ENCODE data around the gene MSI1. TPM values are rescaled to one million over a fixed set of nuclear protein-coding genes. Genes with fewer than 3 reads are reported as not detected.

MSI1 gene
- polyA plus RNA-seq, 2 of the 4 experiments (the other 2 are of a cell fraction): 0.72 to 1.9 TPM

DNA sequence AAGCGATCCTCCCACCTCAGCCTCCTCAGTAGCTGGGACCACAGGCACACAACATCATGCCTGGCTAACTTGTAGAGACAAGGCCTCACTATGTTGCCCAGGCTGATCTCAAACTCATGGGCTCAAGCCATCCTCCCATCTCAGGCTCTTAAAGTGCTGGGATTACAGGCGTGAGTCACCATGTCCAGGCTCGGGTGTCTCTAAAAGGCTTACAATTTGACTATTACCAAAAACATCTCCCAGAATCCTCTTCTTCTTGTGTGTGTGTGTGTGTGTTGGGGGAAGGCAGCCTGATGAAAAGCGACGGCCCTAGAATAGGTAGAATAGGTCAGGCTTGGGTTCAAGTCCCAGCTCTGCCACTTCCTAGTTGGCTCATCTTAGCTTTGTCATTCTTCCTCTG, 16.8 kb downstream of the MSI1 start:
- ATAC-seq (peak in 1 of 2 experiments; percentile 39; a peak in 3 of 6 replicates), DNase-seq (ENCODE audit: low read depth in 1 of 2, low spot score in 1 of 2) (peak in 1 of 2 experiments; percentile 64), FAIRE-seq (no peak)
- TF ChIP-seq FOSL2 (IDR thresholded peaks at IDR 0.05) (no peak), FOSL2 (CRISPR knock-in tag; IDR thresholded peaks at IDR 0.05) (peak; percentile 70), EP300 (IDR thresholded peaks at IDR 0.05) (no peak)
- TF ChIP-seq, protein P1, sequence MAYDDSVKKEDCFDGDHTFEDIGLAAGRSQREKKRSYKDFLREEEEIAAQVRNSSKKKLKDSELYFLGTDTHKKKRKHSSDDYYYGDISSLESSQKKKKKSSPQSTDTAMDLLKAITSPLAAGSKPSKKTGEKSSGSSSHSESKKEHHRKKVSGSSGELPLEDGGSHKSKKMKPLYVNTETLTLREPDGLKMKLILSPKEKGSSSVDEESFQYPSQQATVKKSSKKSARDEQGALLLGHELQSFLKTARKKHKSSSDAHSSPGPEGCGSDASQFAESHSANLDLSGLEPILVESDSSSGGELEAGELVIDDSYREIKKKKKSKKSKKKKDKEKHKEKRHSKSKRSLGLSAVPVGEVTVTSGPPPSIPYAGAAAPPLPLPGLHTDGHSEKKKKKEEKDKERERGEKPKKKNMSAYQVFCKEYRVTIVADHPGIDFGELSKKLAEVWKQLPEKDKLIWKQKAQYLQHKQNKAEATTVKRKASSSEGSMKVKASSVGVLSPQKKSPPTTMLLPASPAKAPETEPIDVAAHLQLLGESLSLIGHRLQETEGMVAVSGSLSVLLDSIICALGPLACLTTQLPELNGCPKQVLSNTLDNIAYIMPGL (CRISPR knock-in tag; IDR thresholded peaks at IDR 0.05; ENCODE audit: borderline replicate concordance): no peak
- H3K27ac ChIP-seq: peak overlapping the region in 1 of 2 experiments; percentile 10; a peak in 2 of 6 replicates
- no peaks in the 10 kb centered on the region for H3K9me3 ChIP-seq
- WGBS (ENCODE audit: missing lambda C conversion rate): 30% methylated on average over 5 of the region's 5 CpGs
- peaks cover 25% of the 10 kb centered on the region for H3K4me1 ChIP-seq
- H3K4me3 ChIP-seq: no peak overlapping the region
- H3K4me2 ChIP-seq: peak overlapping the region; percentile 19; the same call in 1 of the 3 replicates
- POLR2A ChIA-PET: interaction anchor here (1.1 kb wide), 1 partner anchor 229 kb away, joined by 8 read pairs; the partner anchor contains the start of gene POP5
- CTCF ChIA-PET: interaction anchor here (0.6 to 5.6 kb wide), 8 partner anchors 12 to 1316 kb away, joined by 3 to 75 read pairs (median 4); no protein-coding TSS in a partner anchor

DNA sequence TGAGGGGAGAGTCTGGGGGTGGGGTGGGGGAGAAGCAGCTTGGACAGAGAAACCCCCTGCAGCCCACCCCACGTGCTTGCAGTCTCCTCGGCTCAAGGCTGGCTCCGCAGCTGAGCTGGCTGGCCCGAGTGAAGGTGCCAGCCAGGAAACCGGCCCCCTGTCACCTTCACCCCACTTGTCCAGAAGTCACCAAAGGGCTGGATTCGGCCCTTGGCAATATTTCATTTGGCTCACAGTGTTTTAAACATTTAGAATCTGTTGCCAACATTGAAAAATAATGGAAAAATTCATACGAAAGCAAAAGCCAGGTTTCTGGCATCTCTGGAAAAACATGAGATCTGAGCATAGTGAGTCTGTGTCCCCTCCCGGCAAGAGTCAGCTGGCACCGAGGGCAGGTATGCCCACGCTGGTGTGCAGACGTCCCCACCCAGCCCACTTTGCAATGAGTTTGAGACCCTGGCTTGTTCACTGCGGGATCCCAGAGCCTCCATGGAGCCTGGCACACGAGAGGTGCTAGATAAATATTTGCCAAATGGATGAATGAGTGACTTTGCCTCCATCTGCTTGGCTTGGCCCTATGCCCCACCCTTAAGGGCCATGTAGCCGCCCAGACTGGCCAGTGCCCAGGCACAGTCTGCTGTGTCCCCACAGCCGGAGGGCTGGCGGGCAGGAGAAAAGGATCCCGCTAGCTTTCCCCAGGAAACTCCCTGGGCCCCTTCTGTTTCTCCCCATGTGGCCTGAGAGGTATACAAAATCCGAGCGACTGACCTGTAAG, 18.2 kb downstream of the MSI1 start:
- POLR2A ChIA-PET: no interaction called here
- Histone ChIP-seq H3K4me3 (no peak overlapping the region), H3K9me3 (no peaks in the 10 kb centered on the region), H3K27ac (peak overlapping the region in 1 of 2 experiments; percentile 42; a peak in 1 of 6 replicates), H3K4me1 (peaks cover 25% of the 10 kb centered on the region), H3K4me2 (peak overlapping the region; percentile 39; the same call in 2 of the 3 replicates)
- no peak for FAIRE-seq
- DNase-seq (ENCODE audit: low read depth in 1 of 2, low spot score in 1 of 2): no peak
- no peak for TF ChIP-seq PBX3 (IDR thresholded peaks at IDR 0.05)
- no peak for TF ChIP-seq CHD4 (IDR thresholded peaks at IDR 0.05; ENCODE audit: borderline replicate concordance)
- no peak for TF ChIP-seq ESRRA (IDR thresholded peaks at IDR 0.05; ENCODE audit: borderline replicate concordance, low read length)
- TF ChIP-seq MAFK (IDR thresholded peaks at IDR 0.05; ENCODE audit: partially characterized antibody): no peak
- TF ChIP-seq, protein P2, sequence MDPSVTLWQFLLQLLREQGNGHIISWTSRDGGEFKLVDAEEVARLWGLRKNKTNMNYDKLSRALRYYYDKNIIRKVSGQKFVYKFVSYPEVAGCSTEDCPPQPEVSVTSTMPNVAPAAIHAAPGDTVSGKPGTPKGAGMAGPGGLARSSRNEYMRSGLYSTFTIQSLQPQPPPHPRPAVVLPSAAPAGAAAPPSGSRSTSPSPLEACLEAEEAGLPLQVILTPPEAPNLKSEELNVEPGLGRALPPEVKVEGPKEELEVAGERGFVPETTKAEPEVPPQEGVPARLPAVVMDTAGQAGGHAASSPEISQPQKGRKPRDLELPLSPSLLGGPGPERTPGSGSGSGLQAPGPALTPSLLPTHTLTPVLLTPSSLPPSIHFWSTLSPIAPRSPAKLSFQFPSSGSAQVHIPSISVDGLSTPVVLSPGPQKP (IDR thresholded peaks at IDR 0.05; ENCODE audit: low read depth, low read length): no peak
- no peak for TF ChIP-seq HOXB13 (CRISPR knock-in tag; IDR thresholded peaks at IDR 0.05; ENCODE audit: low read depth)
- TF ChIP-seq CEBPB (IDR thresholded peaks at IDR 0.05): no peak
- TF ChIP-seq SREBF2 (IDR thresholded peaks at IDR 0.05): no peak
- no peak for TF ChIP-seq HDAC2 (IDR thresholded peaks at IDR 0.05)
- no peak for TF ChIP-seq NFE2L2 (conservative IDR thresholded peaks at IDR 0.05; ENCODE audit: low read length)
- no peak for TF ChIP-seq NR3C1 (IDR thresholded peaks at IDR 0.05)
- no peak for TF ChIP-seq RFX5 (IDR thresholded peaks at IDR 0.05)
- no peak for TF ChIP-seq ZFP36 (IDR thresholded peaks at IDR 0.05; ENCODE audit: borderline replicate concordance, partially characterized antibody)
- no peak for TF ChIP-seq HEYL (CRISPR knock-in tag; IDR thresholded peaks at IDR 0.05)
- TF ChIP-seq KDM1A (IDR thresholded peaks at IDR 0.05; ENCODE audit: low read depth): no peak
- TF ChIP-seq HOXB5 (CRISPR knock-in tag; IDR thresholded peaks at IDR 0.05): no peak
- TF ChIP-seq CBX8 (IDR thresholded peaks at IDR 0.05): no peak
- no peak for TF ChIP-seq EHMT2 (IDR thresholded peaks at IDR 0.05; ENCODE audit: low read depth)
- TF ChIP-seq, protein P3, sequence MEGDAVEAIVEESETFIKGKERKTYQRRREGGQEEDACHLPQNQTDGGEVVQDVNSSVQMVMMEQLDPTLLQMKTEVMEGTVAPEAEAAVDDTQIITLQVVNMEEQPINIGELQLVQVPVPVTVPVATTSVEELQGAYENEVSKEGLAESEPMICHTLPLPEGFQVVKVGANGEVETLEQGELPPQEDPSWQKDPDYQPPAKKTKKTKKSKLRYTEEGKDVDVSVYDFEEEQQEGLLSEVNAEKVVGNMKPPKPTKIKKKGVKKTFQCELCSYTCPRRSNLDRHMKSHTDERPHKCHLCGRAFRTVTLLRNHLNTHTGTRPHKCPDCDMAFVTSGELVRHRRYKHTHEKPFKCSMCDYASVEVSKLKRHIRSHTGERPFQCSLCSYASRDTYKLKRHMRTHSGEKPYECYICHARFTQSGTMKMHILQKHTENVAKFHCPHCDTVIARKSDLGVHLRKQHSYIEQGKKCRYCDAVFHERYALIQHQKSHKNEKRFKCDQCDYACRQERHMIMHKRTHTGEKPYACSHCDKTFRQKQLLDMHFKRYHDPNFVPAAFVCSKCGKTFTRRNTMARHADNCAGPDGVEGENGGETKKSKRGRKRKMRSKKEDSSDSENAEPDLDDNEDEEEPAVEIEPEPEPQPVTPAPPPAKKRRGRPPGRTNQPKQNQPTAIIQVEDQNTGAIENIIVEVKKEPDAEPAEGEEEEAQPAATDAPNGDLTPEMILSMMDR (IDR thresholded peaks at IDR 0.05): no peak
- no peak for TF ChIP-seq ZNF302 (CRISPR knock-in tag; IDR thresholded peaks at IDR 0.05)
- ATAC-seq: peak in 1 of 2 experiments; percentile 42; a peak in 3 of 6 replicates
- 48% methylated on average over 19 of the region's 19 CpGs for WGBS (ENCODE audit: missing lambda C conversion rate)
- CTCF ChIA-PET: interaction anchor here (0.5 to 5.6 kb wide), 11 partner anchors 10 to 115 kb away, joined by 3 to 75 read pairs (median 4); no protein-coding TSS in a partner anchor

All from A549 (cell line).